GM18498 (cell line): ENCODE measurements around the gene UTP4.
"Not testable (repeated sequence)": the region's sequence is repeated elsewhere in the genome, so short reads cannot be mapped to it uniquely, and the experiment has no call there.

Experiments used
- ATAC-seq: cut with Tn5 transposase; IDR thresholded peaks from one replicate; pipeline ENCODE4 v1.9.1; 2021; ENCODE audit warnings: mild to moderate bottlenecking, moderate library complexity; ENCODE audit not compliant: unreplicated experiment

Gene UTP4

GRCh38 chr16:69109486-69110270 lies 22.8 kb upstream of the UTP4 start:
- no peak for ATAC-seq

GRCh38 chr16:69110406-69110805 lies 22.0 kb upstream of the UTP4 start:
- ATAC-seq, result no peak

GRCh38 chr16:69111216-69111875 lies 21.1 kb upstream of the UTP4 start:
- ATAC-seq, result no peak

GRCh38 chr16:69111876-69112230 lies 20.6 kb upstream of the UTP4 start:
- no peak for ATAC-seq

- no peak for ATAC-seq
Measured at GRCh38 chr16:69112285-69113129, 19.9 kb upstream of the UTP4 start.

GRCh38 chr16:69113216-69113615 lies 19.2 kb upstream of the UTP4 start:
- no peak for ATAC-seq

GRCh38 chr16:69114346-69114975 lies 18.0 kb upstream of the UTP4 start:
- ATAC-seq, result no peak

GRCh38 chr16:69114976-69115355 lies 17.5 kb upstream of the UTP4 start:
- no peak for ATAC-seq

- no peak for ATAC-seq
Measured at GRCh38 chr16:69115361-69115760, 17.1 kb upstream of the UTP4 start.

GRCh38 chr16:69115837-69116236 lies 16.6 kb upstream of the UTP4 start:
- ATAC-seq, result no peak

- no peak for ATAC-seq
Measured at GRCh38 chr16:69116256-69116875, 16.1 kb upstream of the UTP4 start.

GRCh38 chr16:69116906-69117305 lies 15.5 kb upstream of the UTP4 start:
- ATAC-seq, result no peak

GRCh38 chr16:69118468-69118867 lies 14.0 kb upstream of the UTP4 start:
- ATAC-seq, result no peak

GRCh38 chr16:69118994-69119393 lies 13.5 kb upstream of the UTP4 start:
- no peak for ATAC-seq

- ATAC-seq, result no peak
Measured at GRCh38 chr16:69119536-69119935, 12.9 kb upstream of the UTP4 start.

- no peak for ATAC-seq
Measured at GRCh38 chr16:69120096-69120664, 12.3 kb upstream of the UTP4 start.

GRCh38 chr16:69123910-69124309 lies 8.5 kb upstream of the UTP4 start:
- no peak for ATAC-seq

GRCh38 chr16:69124406-69124805 lies 8.0 kb upstream of the UTP4 start:
- ATAC-seq, result not testable (repeated sequence)

GRCh38 chr16:69124961-69125360 lies 7.5 kb upstream of the UTP4 start:
- ATAC-seq, result not testable (repeated sequence)

GRCh38 chr16:69126221-69126620 lies 6.2 kb upstream of the UTP4 start:
- no peak for ATAC-seq
